WI38 (cell line): Measurements from ENCODE around the gene IL1RAPL1.

Source experiments
- H3K4me3 ChIP-seq: 2 replicates; pipeline ENCODE4 v1.5.1; 2011; ENCODE audit warnings: low read depth, mild to moderate bottlenecking, control low read depth, low read length
- CTCF ChIP-seq: IDR thresholded peaks from 2 replicates; pipeline ENCODE4 v1.5.1; 2012; ENCODE audit warnings: low read depth, mild to moderate bottlenecking, control low read depth, low read length

The IL1RAPL1 gene

GRCh38 chrX:29530501-29530900, 943.3 kb downstream of the IL1RAPL1 start:
- TF ChIP-seq CTCF, result no peak
- no peak overlapping the region for H3K4me3 ChIP-seq

GRCh38 chrX:29531336-29531735, 944.1 kb downstream of the IL1RAPL1 start:
- no peak for TF ChIP-seq CTCF
- H3K4me3 ChIP-seq, result no peak overlapping the region

- H3K4me3 ChIP-seq, result no peak overlapping the region
- TF ChIP-seq CTCF, result no peak
Observed at GRCh38 chrX:29535212-29536162, 948.2 kb downstream of the IL1RAPL1 start.

- no peak for TF ChIP-seq CTCF
- no peak overlapping the region for H3K4me3 ChIP-seq
Observed at GRCh38 chrX:29541038-29541437, 953.8 kb downstream of the IL1RAPL1 start.

GRCh38 chrX:29542152-29542551, 954.9 kb downstream of the IL1RAPL1 start:
- no peak for TF ChIP-seq CTCF
- no peak overlapping the region for H3K4me3 ChIP-seq

- no peak overlapping the region for H3K4me3 ChIP-seq
- no peak for TF ChIP-seq CTCF
Observed at GRCh38 chrX:29545878-29546277, 958.6 kb downstream of the IL1RAPL1 start.

GRCh38 chrX:29547877-29548276, 960.6 kb downstream of the IL1RAPL1 start:
- TF ChIP-seq CTCF, result no peak

More at GRCh38 chrX:29547877-29548276, 960.6 kb downstream of the IL1RAPL1 start:
- H3K4me3 ChIP-seq, result no peak overlapping the region
